Gastrocnemius medialis (tissue), 4 donors: ENCODE data around the gene MSI2.

Experiments
- POLR2A ChIP-seq, 2 donors: fragments of 450-650 bp; IDR thresholded peaks; one replicate each; pipeline ENCODE4 v1.6.1; 2017; ENCODE audit warnings: antibody characterized with exemption in 2 of 2, mild to moderate bottlenecking in 2 of 2, moderate library complexity in 2 of 2
- TF ChIP-seq, protein P1 (sequence below), 5 experiments: fragments of 450-650 bp in 3 of 5; fragments of 200-600 bp in 2 of 5; sonication (generic) in 2 of 5; IDR thresholded peaks in 4 of 5; conservative IDR thresholded peaks in 1 of 5; 1 replicate in 4 of 5; 2 replicates in 1 of 5; pipeline ENCODE4 v1.5.1; 2016 to 2019; ENCODE audit warnings: antibody characterized with exemption in 5 of 5, mild to moderate bottlenecking in 3 of 5, moderate library complexity in 3 of 5

- no peak for TF ChIP-seq POLR2A (IDR thresholded peaks at IDR 0.05)
- TF ChIP-seq, protein P1, sequence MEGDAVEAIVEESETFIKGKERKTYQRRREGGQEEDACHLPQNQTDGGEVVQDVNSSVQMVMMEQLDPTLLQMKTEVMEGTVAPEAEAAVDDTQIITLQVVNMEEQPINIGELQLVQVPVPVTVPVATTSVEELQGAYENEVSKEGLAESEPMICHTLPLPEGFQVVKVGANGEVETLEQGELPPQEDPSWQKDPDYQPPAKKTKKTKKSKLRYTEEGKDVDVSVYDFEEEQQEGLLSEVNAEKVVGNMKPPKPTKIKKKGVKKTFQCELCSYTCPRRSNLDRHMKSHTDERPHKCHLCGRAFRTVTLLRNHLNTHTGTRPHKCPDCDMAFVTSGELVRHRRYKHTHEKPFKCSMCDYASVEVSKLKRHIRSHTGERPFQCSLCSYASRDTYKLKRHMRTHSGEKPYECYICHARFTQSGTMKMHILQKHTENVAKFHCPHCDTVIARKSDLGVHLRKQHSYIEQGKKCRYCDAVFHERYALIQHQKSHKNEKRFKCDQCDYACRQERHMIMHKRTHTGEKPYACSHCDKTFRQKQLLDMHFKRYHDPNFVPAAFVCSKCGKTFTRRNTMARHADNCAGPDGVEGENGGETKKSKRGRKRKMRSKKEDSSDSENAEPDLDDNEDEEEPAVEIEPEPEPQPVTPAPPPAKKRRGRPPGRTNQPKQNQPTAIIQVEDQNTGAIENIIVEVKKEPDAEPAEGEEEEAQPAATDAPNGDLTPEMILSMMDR (IDR thresholded peaks at IDR 0.05 in 4 of 5, conservative IDR thresholded peaks at IDR 0.05 in 1 of 5) = no peak
Observed at GRCh38 chr17:57377094-57377493, 120.8 kb downstream of the MSI2 start.
